ENCODE measurements around the gene ATAD3B.
"Not testable (repeated sequence)": the region's sequence is repeated elsewhere in the genome, so short reads cannot be mapped to it uniquely, and the experiment has no call there.

ATAD3B gene

GRCh38 chr1:1470626-1471388 lies 758 bp upstream of the ATAD3B start:
- Mint-ChIP-seq H3K36me3 (no peaks in the 10 kb centered on the region), H3K9me3 (no peaks in the 10 kb centered on the region), H3K4me1 (peaks cover 17% of the 10 kb centered on the region), H3K4me3 (peak overlapping the region; percentile 91), H3K27ac (peak overlapping the region; percentile 93), H3K27me3 (peaks cover under 1% of the 10 kb centered on the region)
- ATAC-seq (ENCODE audit: low read depth), result peak; percentile 23
- no peak for DNase-seq (ENCODE audit: low spot score in 2 of 2)

GRCh38 chr1:1472053-1472876 lies 700 bp downstream of the ATAD3B start:
- peak in 1 of 2 donors; percentile 35 for DNase-seq (ENCODE audit: low spot score in 2 of 2)
- not testable (repeated sequence) for H3K27me3 Mint-ChIP-seq, H3K9me3 Mint-ChIP-seq, H3K36me3 Mint-ChIP-seq, H3K27ac Mint-ChIP-seq
- H3K4me3 Mint-ChIP-seq, result peak overlapping the region; percentile 72
- H3K4me1 Mint-ChIP-seq, result peaks cover 17% of the 10 kb centered on the region
- ATAC-seq (ENCODE audit: low read depth), result peak; percentile 37

DNA sequence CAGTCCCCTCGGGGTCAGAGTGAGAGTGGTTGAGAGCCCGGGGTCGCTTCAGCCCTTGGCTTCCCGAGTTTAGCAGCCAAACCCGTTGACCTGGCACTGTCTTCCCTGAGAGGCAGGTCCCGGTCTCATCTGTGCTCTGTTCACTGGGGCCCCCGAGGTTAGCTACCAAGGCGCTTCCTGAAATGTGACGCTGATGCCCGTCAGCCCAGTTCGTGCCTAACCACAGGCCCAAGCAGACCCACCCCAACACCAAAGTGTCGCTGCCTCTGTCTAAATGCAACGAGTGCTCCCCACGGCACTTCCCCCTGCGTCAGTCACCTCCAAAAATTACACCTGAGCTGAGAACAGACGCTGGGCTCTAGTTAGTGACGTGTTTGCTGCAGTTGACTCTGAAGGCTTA lies 4.4 kb downstream of the ATAD3B start:
- not testable (repeated sequence) for H3K27ac Mint-ChIP-seq; H3K36me3 Mint-ChIP-seq; H3K9me3 Mint-ChIP-seq; H3K4me3 Mint-ChIP-seq; H3K27me3 Mint-ChIP-seq; DNase-seq (ENCODE audit: low spot score in 2 of 2); ATAC-seq (ENCODE audit: low read depth)
- peaks cover 15% of the 10 kb centered on the region for H3K4me1 Mint-ChIP-seq

DNA sequence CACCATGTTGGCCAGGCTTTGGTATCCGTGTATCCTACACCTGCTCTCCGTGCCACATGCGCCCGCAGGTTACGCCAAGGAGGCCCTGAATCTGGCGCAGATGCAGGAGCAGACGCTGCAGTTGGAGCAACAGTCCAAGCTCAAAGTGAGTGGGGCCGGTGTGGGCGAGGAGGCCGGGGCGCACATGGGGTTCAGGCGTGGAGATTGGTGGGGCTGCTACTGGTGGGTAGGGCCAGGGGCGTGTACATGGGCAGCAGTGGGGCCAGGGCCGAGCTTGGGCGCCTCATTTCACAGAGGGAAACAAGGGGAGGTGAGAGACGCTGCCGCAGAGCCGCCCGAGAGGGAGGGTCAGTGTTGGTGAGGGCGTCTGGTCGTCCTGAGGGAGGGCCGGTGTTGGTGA lies 5.6 kb downstream of the ATAD3B start:
- Mint-ChIP-seq H3K27me3 (no peaks in the 10 kb centered on the region), H3K36me3 (peaks cover 13% of the 10 kb centered on the region), H3K9me3 (no peaks in the 10 kb centered on the region), H3K27ac (no peak overlapping the region), H3K4me3 (no peak overlapping the region), H3K4me1 (peaks cover 13% of the 10 kb centered on the region)
- no peak for DNase-seq (ENCODE audit: low spot score in 2 of 2)
- no peak for ATAC-seq (ENCODE audit: low read depth)

- no peaks in the 10 kb centered on the region for H3K27me3 Mint-ChIP-seq
- H3K4me3 Mint-ChIP-seq, result no peak overlapping the region
- H3K9me3 Mint-ChIP-seq, result no peaks in the 10 kb centered on the region
- ATAC-seq (ENCODE audit: low read depth) (no peak), DNase-seq (ENCODE audit: low spot score in 2 of 2) (no peak)
- peaks cover 19% of the 10 kb centered on the region for H3K36me3 Mint-ChIP-seq
- H3K4me1 Mint-ChIP-seq, result peaks cover 10% of the 10 kb centered on the region
- no peak overlapping the region for H3K27ac Mint-ChIP-seq
Observed at GRCh38 chr1:1479547-1480487, 8.3 kb downstream of the ATAD3B start.

- not testable (repeated sequence) for H3K9me3 Mint-ChIP-seq; H3K27ac Mint-ChIP-seq; ATAC-seq (ENCODE audit: low read depth); DNase-seq (ENCODE audit: low spot score in 2 of 2); H3K27me3 Mint-ChIP-seq; H3K4me3 Mint-ChIP-seq; H3K4me1 Mint-ChIP-seq
- peaks cover 19% of the 10 kb centered on the region for H3K36me3 Mint-ChIP-seq
Observed at GRCh38 chr1:1480488-1480867, 8.9 kb downstream of the ATAD3B start.

- H3K27me3 Mint-ChIP-seq; H3K9me3 Mint-ChIP-seq; DNase-seq (ENCODE audit: low spot score in 2 of 2); H3K4me1 Mint-ChIP-seq; H3K4me3 Mint-ChIP-seq; H3K27ac Mint-ChIP-seq; ATAC-seq (ENCODE audit: low read depth): not testable (repeated sequence)
- H3K36me3 Mint-ChIP-seq, result peaks cover 19% of the 10 kb centered on the region
Observed at GRCh38 chr1:1481811-1482210, 10.2 kb downstream of the ATAD3B start.

DNA sequence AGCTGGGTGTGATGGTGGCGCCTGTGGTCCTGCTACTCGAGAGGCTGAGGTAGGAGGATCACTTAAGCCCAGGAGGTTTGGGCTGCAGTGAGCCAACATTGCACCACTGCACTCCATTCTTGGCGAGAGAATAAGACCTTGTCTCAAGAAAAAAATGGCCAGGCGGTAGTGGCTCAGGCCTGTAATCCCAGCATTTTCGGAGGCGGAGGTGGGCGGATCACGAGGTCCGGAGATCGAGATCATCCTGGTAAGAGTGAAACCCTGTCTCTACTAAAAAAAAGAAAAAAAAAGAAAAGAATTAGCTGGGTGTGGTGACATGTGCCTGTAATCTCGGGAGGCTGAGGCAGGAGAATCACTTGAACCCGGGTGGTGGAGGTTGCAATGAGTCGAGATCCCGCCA lies 11.3 kb downstream of the ATAD3B start:
- H3K4me3 Mint-ChIP-seq, result no peak overlapping the region

DNA sequence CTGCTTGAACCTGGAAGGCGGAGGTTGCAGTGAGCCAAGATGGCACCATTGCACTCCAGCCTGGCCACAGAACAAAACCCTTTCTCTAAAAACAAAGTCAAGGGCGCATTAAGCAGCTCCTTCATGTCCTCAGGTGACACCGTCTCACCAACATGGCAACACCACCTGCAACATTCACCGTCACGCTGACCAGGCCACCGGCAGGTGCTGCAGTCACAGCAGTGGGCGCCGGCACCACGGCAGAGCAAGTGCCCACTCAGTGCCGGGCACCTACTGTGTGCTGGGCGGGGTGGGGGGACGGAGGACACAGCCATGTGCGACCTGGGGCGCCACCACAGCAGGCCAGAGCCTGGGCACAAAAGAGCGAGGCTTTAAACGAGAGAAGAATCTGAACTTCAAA lies 12.1 kb downstream of the ATAD3B start:
- no peak overlapping the region for H3K4me3 Mint-ChIP-seq
- H3K27ac Mint-ChIP-seq, result no peak overlapping the region
- peaks cover 8% of the 10 kb centered on the region for H3K4me1 Mint-ChIP-seq
- ATAC-seq (ENCODE audit: low read depth), result no peak
- H3K27me3 Mint-ChIP-seq, result no peaks in the 10 kb centered on the region
- H3K9me3 Mint-ChIP-seq, result no peaks in the 10 kb centered on the region
- H3K36me3 Mint-ChIP-seq, result peaks cover 17% of the 10 kb centered on the region
- DNase-seq (ENCODE audit: low spot score in 2 of 2), result no peak

More for the DNA sequence above, 11.3 kb downstream of the ATAD3B start:
- H3K4me1 Mint-ChIP-seq, result peaks cover 8% of the 10 kb centered on the region
- DNase-seq (ENCODE audit: low spot score in 2 of 2), result no peak
- H3K27ac Mint-ChIP-seq, result no peak overlapping the region
- H3K9me3 Mint-ChIP-seq, result no peaks in the 10 kb centered on the region
- H3K27me3 Mint-ChIP-seq, result no peaks in the 10 kb centered on the region
- no peak for ATAC-seq (ENCODE audit: low read depth)
- H3K36me3 Mint-ChIP-seq, result peaks cover 17% of the 10 kb centered on the region

DNA sequence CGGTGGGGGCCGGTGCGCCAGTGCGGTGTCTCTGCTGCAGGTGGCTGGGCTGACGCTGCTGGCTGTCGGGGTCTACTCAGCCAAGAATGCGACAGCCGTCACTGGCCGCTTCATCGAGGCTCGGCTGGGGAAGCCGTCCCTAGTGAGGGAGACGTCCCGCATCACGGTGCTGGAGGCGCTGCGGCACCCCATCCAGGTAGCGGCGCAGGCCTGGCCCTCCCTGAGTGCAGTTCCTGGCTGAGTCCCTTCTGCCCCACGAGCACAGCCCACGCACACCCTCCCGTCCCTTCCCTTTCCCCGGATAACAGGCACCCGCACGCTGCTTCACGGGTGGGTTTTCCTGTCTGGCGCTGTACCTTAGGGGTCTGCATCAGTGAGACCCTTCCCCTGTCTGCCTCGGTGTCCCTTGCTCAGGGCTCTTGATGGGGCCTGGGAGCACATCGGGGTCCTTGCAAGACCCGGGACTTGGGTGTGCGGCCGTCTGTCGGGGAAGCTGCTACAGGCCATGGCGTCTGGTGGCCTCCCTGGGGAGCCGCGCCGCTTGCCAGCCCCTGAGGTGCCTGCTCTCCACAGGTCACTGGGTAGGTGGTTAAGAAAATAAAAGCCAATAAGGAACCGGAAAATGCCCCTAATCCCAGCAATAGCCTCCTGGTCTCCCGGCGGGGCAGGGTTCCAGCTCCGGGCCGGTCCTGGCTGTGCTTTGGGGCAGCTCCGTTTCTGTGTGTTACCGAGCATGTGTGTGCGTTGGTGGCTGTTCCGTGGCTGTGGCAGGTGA lies 13.6 kb downstream of the ATAD3B start:
- not testable (repeated sequence) for H3K27ac Mint-ChIP-seq; H3K4me1 Mint-ChIP-seq; DNase-seq (ENCODE audit: low spot score in 2 of 2); H3K4me3 Mint-ChIP-seq; H3K9me3 Mint-ChIP-seq; H3K27me3 Mint-ChIP-seq; ATAC-seq (ENCODE audit: low read depth)
- H3K36me3 Mint-ChIP-seq, result peaks cover 13% of the 10 kb centered on the region

DNA sequence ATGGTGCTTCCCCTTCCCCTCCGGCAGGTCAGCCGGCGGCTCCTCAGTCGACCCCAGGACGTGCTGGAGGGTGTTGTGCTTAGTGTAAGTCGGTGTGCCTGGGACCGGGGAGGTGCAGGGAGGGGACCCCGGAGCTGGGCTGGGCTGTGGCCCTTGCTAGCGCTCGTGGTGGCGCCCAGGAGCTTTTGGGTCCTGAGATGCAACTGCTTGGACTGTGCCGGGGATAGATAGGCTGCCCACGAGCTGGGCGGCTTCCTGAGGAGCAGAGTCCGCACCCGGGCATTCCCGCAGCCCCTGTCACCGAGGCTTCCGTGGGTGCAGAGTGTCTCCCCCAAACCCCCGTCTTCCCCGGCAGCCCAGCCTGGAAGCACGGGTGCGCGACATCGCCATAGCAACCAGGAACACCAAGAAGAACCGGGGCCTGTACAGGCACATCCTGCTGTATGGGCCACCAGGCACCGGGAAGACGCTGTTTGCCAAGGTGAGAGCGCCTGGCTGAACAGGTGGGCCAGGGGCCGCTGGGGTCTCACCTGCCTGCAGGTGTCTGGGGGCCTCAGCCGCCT lies 14.3 kb downstream of the ATAD3B start:
- H3K27me3 Mint-ChIP-seq, result not testable (repeated sequence)

DNA sequence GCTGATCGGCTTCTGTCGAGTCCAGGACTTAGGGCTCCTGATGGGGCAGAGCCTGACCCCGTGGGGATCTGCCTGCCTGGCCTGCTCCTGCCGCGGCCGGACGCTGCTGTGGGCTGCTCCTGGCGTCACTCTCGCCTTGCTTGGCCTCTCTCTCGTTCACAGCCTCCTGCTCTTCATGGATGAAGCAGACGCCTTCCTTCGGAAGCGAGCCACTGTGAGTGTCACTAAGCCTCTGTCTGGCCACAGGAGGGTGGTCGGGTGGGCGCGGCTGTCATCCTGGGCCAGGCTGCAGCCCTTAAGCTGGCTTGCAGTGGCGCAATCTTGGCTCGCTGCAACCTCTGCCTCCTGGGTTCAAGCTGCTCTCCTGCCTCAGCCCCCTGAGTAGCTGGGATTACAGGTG lies 16.1 kb downstream of the ATAD3B start:
- ATAC-seq (ENCODE audit: low read depth) (no peak), DNase-seq (ENCODE audit: low spot score in 2 of 2) (no peak)
- Mint-ChIP-seq H3K4me3 (no peak overlapping the region), H3K4me1 (no peaks in the 10 kb centered on the region), H3K36me3 (peaks cover 13% of the 10 kb centered on the region), H3K27ac (no peak overlapping the region), H3K27me3 (no peaks in the 10 kb centered on the region), H3K9me3 (no peaks in the 10 kb centered on the region)

More for the DNA sequence above, 14.3 kb downstream of the ATAD3B start:
- not testable (repeated sequence) for ATAC-seq (ENCODE audit: low read depth); H3K4me3 Mint-ChIP-seq; DNase-seq (ENCODE audit: low spot score in 2 of 2); H3K27ac Mint-ChIP-seq; H3K9me3 Mint-ChIP-seq; H3K4me1 Mint-ChIP-seq
- H3K36me3 Mint-ChIP-seq, result peaks cover 13% of the 10 kb centered on the region

DNA sequence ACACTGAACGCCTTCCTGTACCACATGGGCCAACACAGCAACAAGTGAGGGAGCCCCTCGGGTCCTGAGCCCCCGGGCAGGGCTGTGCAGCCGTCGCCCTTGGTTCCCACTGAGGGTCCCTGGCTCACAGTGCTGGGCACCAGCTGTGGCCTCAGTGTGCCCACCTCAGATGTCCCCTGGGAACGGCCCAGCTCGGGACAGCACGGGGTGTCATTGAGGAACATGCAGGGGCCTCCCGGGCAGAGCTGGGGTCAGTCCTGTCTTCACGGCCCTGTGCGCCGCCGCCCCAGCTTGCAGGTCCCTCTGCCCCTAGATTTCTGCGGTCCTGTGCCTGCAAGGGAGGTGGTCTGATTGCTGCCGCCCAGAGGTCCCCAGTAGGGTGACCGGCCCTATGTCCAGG lies 17.7 kb downstream of the ATAD3B start:
- Mint-ChIP-seq H3K36me3 (peaks cover 19% of the 10 kb centered on the region), H3K27ac (no peak overlapping the region), H3K9me3 (peaks cover 3% of the 10 kb centered on the region), H3K4me1 (no peaks in the 10 kb centered on the region), H3K4me3 (no peak overlapping the region), H3K27me3 (no peaks in the 10 kb centered on the region)
- ATAC-seq (ENCODE audit: low read depth) (no peak), DNase-seq (ENCODE audit: low spot score in 2 of 2) (no peak)

All from memory B cell (primary cell).